ENCODE data around the gene LMOD2.
A peak's percentile ranks its signal among the peaks of the same experiment; 100 is the strongest.
"Not testable (repeated sequence)": the region's sequence is repeated elsewhere in the genome, so short reads cannot be mapped to it uniquely, and the experiment has no call there.

Gene LMOD2, protein sequence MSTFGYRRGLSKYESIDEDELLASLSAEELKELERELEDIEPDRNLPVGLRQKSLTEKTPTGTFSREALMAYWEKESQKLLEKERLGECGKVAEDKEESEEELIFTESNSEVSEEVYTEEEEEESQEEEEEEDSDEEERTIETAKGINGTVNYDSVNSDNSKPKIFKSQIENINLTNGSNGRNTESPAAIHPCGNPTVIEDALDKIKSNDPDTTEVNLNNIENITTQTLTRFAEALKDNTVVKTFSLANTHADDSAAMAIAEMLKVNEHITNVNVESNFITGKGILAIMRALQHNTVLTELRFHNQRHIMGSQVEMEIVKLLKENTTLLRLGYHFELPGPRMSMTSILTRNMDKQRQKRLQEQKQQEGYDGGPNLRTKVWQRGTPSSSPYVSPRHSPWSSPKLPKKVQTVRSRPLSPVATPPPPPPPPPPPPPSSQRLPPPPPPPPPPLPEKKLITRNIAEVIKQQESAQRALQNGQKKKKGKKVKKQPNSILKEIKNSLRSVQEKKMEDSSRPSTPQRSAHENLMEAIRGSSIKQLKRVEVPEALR

DNA sequence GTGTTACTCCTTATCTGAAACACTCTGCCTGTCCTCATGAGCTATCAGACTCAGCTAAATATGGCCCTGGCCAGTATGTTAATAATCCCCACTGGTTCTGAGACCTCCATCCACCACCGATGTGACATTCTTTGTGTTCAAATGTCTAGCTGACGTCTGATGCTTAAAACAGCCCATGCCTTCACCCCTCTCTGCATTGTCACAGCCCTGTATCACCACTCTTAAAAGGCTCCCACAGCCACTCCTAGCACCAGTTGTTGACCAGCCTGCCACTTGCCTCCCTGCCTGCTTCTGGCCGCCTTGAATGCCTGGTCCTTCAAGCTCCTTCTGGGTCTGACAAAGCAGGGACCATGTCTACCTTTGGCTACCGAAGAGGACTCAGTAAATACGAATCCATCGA lies at the start of gene LMOD2:
Gene LMOD2, plus strand, starts transcription at position 253 of the 400 bp plus-strand sequence. Its CDS starts 98 bp downstream, at position 351.
- DNase-seq: no peak

DNA sequence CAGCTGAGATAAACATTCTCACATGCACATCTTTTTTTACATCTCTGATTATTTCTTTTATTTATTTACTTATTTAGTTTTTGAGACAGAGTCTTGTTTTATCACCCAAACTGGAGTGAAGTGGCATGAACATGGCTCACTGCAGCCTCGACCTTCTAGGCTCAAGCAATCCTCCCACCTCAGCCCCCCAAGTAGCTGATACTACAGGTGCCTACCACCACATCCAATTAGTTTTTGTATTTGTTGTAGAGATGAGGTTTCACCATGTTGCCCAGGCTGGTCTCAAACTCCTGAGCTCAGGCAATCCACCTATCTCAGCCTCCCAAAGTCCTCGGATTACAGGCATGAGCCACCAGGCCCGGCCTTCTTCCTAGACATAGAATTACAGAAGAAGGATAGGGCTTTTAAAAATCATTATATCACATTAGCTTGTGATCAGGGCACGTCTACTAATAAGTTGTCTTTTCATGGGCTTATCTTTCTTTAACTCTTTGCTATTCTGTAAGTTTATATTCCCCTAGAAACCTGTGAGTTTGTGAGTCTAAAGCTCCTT lies 48.2 kb upstream of the LMOD2 start:
- no peak for DNase-seq

DNA sequence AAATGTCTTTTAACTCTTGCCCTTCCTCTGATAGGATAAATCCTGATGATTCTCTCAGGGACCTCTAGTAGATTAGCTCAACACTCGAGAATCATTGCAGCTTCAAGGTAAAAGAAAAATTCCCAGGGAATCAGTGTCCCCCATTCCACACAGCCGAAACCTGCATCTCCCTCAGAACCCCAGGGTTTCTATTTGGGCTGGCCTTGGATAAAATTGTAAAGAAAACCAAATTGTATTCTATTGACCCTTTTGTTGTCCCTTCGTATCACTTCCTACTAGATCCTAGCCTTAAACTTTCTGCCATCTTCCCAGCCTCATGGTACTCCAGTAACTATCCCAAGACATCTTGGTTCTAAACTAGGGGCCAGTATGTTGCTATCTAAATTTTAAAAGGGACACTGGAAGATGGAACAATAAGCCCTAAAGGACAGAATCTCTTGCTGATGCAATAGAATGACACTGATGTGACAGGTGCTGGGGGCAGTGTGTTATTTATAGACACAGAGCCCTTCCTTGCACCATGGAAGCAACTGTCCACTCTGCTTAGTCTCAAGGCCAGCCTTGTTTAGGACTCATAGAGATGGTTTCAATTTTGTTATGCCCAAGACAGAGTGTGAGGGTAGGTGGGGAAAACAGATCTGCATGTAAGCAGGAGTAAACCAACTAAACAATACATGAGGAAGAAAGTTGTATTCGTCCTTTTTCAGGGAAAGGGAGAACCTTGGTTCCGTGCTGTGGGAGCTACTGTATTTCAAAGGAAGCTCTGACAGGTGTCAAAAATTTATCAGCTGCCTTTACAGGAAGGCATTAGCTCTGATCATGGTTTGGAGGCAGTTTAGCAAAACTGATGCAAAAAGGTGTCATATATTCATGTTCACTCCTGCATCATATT lies 46.4 kb upstream of the LMOD2 start:
- DNase-seq: no peak

DNA sequence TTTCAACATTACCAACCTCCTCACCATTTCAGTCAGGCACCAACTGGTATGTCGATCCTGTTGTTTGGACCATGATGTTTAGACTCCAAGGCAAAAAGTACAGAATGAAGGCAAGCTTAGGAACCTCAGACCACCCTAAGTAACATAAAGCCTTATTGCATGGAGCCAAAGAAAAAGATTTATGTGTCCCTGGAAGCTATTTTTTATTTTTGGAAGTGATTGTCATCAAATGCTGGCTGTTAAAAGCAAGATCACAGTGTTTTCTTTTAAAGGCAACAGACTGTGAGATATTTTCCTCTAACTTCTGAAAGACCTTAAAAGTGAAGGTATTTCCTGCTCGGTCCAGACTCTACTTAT lies 45.8 kb upstream of the LMOD2 start:
- no peak for DNase-seq

DNA sequence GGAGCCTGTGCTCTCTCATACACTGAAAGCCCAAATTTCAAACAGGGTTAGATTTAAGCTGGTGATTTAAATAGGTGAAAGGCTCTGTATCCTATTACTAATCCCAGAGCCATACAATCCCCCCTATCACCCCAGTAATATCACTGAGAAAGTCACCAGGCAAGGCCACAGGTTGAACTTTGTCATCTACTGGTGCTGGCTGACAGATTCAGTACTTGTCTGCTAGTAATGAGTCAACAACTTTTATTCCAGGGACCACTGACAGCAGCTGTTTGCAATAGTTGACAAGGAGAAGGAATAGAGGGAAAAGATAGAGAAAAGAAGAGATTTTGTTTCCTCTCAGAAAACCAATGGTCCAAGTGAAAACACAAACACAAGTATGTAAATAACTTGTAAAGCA lies 43.6 kb upstream of the LMOD2 start:
- no peak for DNase-seq

DNA sequence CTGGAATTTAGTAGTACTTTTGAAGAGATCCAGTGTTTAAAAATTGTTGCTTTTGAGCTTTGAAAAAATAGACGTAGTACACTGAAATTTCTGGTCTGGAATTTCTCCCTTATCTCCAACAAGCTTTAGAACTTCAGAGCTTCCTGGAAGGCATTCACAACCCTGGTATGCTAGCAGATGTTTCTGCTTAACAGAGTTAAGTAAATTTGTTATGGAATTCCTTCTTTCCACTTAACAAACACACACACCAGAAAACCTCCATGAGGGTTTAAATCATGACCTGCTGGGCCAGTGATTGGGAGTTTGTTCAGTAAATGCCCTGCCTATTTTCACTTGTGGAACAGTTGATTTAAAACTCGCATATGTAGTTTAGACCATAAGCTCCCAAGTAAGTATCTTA lies 40.3 kb upstream of the LMOD2 start:
- no peak for DNase-seq

DNA sequence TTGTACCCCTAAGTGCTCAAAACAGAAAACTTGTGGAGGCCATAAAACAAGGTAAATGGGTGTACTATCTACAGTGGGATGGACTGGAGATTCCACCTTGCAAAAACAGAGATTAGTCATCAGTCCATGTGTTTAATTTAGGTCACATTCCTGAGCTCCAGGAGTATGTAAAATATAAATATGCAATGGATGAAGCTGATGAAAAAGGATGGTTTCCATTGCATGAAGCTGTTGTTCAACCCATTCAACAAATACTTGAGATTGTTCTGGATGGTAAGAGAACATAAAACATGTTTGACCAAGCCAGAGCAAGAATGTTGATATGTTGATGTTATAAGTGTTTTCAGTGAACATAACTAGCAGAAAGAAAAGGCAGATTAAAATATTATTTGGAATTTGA lies 39.4 kb upstream of the LMOD2 start:
- no peak for DNase-seq

DNA sequence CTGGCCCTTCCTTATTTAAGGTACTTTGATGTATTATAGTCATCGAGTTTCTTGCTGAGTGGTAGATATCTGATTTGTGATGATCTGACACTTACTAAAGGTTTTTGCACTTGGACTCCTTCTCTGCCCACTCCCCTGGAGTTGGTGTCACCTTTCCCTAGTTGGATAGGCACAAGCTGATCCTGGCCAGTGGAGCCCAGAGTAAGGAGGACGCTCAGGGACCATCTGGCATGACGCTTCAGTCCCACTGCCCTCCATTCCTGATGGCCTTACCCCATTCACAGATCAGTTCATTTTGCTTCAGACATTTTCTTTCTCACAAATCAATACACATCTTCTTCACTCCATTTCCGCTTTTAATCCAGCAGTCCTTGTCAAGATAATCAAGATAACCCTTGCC lies 34.0 kb upstream of the LMOD2 start:
- DNase-seq: no peak

DNA sequence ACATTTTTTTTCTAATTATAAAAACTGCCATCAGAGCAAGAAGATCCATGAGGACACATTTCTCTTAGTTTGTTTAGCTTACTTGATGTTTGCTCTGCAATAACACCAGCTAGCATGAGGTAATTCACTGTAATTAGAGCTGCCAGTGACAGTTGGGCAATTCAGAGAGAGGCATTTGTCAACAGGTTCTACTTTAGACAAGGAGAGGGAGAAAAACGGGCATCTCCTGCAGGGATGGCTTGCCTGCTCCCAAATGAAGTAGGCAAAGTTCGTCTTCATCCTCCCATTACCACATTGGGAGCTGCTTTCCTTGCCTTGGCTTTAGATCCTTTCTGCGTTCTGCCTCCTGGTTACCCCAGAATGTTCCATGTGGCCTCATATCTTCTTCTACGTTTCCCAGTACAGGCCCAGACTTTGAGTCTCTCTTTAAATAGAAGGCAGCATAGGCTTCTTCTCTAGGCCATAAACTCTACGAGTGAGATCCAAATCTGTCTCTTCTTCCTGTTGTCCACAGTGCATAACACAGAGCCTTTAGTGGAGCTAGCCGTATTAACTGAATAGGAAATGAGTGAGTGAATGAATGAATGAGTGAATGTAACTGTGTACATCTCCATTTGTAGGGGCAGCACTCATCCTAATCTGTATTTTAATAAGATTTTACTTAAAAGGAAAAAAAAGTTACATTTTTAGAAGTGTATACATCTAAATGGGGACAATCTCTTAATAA lies 32.8 kb upstream of the LMOD2 start:
- peak; percentile 88 for DNase-seq

DNA sequence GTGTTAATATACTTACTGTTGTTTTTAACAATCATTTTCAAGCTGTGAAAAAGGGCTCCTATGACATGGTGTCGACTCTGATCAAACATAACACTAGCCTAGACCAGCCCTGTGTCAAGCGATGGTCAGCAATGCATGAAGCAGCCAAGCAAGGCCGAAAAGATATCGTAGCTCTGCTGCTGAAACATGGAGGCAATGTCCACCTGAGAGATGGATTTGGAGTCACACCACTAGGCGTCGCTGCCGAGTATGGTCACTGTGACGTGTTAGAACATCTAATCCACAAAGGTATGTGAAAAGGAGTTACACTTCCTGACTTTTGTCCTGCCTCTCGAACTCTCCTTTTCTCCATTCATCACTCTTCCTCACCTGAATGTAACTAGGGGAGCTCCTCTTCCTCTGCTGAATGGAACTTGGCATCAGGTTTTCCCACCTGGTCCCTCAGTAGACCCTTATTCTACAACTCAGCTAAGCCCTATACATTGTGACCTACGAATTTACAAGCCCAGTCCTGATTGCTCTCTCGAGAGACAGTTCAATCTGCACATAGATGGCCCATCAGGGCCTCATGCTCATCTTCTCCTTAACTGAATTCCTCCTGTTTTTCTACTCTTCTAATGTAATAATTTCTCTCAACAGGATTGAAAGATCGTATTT lies 31.0 kb upstream of the LMOD2 start:
- no peak for DNase-seq

DNA sequence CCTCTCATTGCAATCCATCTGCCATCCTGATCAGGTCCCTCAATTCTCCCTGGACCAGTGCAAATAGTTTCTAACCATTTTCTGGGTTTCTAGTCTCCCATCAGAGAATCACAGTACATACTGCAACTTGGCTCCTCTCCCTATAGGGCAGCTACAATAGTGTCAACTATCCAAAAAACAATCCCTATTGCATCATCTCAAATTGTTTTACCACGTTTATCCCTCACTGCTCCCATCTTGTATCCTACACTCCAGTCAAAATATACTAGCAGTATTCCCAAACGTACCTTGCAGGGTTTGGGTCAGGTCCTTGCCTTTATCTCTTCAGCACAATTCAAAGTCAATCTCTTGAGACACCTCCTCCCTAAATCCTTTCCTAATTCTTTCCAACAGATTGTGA lies 30.4 kb upstream of the LMOD2 start:
- DNase-seq: no peak

DNA sequence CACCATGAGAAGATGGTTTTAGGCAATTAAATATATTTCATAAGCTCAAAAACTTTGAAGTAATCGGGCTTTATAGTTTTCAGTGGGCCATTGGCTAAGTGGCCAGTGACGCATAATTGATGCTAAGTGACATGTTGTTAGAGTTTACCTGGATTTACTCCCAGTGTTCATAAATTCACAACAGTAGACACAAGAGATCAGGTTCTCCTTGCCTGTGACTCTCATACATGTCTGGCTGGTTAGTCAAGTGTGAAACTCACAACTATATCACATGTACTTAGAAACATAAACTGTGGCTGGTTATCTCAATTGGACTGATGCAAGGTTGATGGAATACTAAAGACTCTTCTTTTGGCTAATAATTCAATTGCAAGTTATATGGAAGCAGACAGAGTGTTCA lies 27.8 kb upstream of the LMOD2 start:
- peak; percentile 4 for DNase-seq

DNA sequence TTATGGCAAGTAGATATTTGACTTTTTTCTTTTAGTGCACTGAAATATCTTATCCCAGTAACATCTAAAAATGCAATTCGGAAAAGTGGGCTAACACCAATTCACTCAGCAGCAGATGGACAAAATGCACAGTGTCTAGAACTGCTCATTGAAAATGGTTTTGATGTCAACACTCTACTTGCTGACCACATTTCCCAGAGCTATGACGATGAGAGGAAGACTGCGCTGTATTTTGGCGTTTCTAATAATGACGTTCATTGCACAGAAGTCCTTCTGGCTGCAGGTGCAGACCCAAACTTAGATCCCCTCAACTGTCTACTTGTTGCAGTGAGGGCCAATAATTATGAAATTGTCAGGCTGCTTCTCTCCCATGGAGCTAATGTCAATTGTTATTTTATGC lies 26.8 kb upstream of the LMOD2 start:
- no peak for DNase-seq

DNA sequence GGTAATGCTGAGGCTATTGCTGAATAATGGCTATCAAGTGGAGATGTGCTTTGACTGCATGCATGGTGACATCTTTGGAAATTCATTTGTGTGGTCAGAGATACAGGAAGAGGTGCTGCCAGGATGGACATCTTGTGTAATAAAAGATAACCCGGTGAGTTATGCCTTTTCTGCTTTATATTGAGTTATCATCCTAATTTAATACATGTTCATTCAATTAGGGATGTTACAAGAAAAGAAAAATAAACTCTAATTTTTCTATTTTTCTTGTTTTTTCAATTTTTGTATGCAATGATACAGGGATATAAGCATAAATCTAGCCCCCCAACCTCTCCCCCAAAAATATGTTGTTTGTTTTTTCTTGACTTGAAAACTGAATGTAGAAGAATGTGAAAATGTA lies 26.4 kb upstream of the LMOD2 start:
- no peak for DNase-seq

DNA sequence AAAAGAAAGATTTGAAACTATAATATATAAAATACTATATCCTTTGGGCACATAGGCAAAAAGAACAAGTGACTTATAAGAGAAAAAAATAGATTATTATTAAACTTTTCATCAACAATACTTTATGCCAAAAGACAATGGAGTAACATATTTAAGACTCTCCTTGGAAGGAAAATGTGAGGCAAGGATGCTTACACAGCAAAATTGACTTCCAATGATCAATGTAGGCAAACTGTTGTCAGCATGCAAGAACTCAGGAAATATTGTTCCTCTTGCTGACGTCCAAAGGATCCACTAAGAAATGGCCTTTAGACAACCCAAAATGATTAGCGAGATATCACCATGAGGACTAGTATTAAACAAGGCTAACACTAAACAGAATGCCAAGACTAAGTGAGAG lies 22.9 kb upstream of the LMOD2 start:
- no peak for DNase-seq

DNA sequence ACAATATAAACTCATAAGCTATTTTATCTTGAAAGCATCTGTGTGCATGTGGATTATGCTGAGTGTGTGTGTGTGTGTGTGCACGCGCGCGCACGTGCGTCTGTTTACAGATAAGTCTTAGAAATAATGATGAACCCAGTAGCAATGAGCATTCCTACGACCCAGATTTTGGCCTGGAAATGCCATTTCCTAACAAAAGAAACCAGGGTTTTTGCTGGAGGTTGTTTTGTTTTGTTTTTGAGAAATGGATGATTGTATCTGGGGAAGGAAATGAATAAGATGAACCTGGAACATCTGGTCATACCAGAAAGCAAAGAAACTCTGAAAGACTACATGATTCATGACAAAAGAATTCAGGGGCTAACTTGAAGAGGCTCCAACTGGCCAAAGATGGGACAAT lies 22.1 kb upstream of the LMOD2 start:
- DNase-seq: no peak

DNA sequence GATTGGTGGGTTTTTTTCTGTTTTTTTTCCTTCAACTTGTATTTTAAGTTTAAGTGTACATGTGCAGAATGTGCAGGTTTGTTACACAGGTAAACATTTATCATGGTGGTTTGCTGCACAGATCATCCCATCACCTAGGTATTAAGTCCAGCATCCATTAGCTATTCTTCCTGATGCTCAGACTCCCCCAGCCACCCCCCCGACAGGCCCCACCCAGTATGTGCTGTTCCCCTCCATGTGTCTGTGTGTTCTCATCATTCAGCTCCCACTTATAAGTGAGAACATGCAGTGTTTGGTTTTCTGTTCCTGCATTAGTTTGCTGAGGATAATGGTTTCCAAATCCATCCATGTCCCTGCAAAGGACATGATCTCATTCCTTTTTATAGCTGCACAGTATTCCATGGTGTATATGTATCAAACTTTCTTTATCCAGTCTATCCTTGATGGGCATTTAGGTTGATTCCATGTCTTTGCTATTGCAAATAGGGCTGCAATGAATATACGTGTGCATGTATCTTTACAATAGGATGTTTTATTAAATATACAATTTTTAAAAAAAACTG lies 21.6 kb upstream of the LMOD2 start:
- DNase-seq: not testable (repeated sequence)

DNA sequence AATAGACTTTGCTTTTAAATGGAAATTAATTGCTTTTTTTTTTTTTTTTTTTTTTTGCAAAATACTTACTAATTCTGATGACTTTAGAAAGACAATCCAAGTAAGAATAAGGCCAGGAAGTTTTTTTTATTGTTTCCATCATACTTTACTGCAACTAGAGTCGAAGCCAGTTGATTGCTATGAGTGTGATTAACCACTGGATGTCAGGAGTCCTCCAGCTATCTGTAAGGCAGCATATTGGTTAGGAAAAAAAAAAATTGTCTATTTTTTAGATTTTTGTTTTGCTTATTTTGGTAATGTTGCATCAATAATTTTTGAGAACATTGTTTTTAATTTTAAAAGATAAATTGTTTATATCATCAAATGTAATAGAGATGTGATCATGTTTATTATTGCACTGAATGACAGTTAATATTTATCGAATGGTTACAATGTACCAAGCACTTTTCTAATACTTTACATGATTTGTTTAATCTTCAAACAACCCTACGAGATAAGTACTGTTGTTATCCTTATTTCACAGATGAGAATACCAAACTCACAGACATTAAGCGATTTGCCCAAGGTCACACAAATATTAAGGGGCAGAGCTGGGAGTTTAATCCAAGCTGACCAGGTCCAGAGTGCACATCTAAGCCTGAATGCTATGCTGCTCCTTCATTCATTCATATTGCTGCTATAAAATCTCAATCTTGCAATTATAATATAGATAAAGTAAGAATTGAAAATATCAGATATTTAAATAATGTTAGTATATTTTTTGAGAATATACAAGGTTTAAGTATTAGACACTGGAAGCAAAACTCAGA lies 19.9 kb upstream of the LMOD2 start:
- no peak for DNase-seq

DNA sequence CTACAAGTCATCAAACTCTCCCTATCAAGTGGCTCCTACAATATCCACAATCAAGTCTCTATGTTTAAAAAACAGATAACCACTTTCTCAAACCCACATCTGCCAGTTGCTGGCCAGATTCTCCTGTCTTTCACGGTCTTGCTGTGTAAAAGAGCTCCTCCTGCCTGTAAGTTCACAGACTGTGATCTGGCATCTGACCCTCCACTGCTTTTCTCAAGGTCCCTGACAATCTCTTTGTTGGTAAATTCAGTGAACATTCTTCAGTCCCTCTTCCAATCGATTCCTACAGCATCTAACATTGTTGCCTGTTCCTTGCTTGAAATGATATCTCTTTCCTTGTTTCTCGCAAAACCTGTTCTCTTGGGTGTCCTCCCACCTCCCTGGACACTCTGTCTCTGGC lies 18.5 kb upstream of the LMOD2 start:
- DNase-seq: no peak

DNA sequence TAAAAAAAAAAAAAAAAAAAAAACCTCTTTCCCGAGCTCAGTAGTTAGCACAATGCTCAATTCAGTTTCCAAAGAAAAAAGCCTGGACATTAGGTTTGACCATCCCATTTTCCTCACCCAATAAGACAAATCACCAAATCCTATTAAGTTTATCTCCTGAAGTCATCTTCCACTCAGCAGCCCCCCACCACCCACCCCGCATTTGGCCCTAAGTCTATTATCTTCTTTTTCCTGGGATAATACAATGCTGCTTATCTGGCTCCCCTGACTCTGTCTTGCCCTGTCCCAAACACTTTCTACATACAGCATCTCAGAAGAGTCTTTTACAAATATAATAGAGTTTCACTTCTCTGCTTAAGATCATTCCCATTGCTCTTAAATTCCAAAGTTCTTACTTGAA lies 17.8 kb upstream of the LMOD2 start:
- DNase-seq: no peak

DNA sequence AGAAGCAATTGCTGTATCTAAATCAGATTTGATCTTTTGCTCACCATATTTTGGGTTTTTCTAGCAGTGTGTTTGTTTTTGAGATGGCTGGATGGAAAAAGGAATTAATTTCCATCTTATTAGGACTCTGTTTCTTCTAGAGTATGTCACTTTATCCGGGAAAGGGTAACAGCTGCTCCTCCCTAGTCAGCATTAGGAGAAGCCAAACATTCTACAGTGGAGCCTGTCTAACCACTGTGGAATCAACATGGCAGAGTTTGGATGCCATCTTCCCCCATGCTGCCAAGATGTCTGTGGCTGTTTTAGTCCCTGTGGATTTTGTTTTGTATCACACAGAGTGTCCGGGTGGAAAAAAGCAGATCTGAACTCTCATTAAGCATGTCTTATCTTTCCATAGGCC lies 16.0 kb upstream of the LMOD2 start:
- DNase-seq: no peak
